Lower leg skin (tissue), 3 donors: ENCODE results near the gene RBM33.

ENCODE experiments used
- POLR2A ChIP-seq, 2 donors: fragments of 450-650 bp; IDR thresholded peaks; one replicate each; pipeline ENCODE4 v1.6.1; 2016 to 2017; ENCODE audit warnings: antibody characterized with exemption in 2 of 2, mild to moderate bottlenecking in 1 of 2, moderate library complexity in 1 of 2
- TF ChIP-seq, protein P1 (sequence below), 3 donors: fragments of 450-650 bp; IDR thresholded peaks; one replicate each; pipeline ENCODE4 v1.5.1; 2016; ENCODE audit warnings: antibody characterized with exemption in 3 of 3, mild to moderate bottlenecking in 3 of 3, moderate library complexity in 2 of 3

DNA sequence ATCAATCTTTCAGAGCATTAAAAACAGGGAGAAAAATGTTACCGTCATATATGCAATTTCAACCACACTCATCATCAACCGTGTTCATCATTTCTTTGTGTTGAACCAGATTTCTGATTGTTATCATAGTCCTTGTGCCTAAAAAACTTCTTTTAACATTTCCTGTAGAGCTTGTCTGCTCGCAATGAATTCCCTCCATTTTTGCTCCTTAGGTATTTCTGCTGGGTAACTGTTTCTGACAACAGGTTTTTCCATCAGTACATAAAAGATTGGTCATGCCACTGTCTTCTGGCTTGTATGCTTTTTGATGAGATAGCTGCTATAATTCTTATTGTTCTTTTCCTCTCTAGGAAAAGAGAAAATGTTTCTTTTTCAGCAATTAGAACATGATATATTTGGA, 8.6 kb upstream of the RBM33 start:
- TF ChIP-seq, protein P1, sequence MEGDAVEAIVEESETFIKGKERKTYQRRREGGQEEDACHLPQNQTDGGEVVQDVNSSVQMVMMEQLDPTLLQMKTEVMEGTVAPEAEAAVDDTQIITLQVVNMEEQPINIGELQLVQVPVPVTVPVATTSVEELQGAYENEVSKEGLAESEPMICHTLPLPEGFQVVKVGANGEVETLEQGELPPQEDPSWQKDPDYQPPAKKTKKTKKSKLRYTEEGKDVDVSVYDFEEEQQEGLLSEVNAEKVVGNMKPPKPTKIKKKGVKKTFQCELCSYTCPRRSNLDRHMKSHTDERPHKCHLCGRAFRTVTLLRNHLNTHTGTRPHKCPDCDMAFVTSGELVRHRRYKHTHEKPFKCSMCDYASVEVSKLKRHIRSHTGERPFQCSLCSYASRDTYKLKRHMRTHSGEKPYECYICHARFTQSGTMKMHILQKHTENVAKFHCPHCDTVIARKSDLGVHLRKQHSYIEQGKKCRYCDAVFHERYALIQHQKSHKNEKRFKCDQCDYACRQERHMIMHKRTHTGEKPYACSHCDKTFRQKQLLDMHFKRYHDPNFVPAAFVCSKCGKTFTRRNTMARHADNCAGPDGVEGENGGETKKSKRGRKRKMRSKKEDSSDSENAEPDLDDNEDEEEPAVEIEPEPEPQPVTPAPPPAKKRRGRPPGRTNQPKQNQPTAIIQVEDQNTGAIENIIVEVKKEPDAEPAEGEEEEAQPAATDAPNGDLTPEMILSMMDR (IDR thresholded peaks at IDR 0.05): no peak
- TF ChIP-seq POLR2A (IDR thresholded peaks at IDR 0.05): no peak
